IMR-90 (cell line): ENCODE results near the gene LRRC75A. TPM values are rescaled to one million over a fixed set of nuclear protein-coding genes. Genes with fewer than 3 reads are reported as not detected.

Experiments used
- ATAC-seq: fragments of 200-7000 bp; cut with Tn5 transposase; 2 replicates; pipeline ENCODE4 v1.9.1; 2020; ENCODE audit warnings: low read depth, mild to moderate bottlenecking, moderate library complexity
- BruUV-seq: library from RNA; stranded (reverse); fragments of 400-500 nt; replicated peaks from 2 replicates; lab custom pipeline; 2021; lab: Mats Ljungman, UMichigan
- CTCF ChIA-PET: fragments of 300-600 bp; formaldehyde crosslinking; extraction: SDS; loops from one replicate; lab custom pipeline; 2021; ENCODE audit warnings: antibody characterized with exemption; lab: Yijun Ruan, JAX
- POLR2A ChIA-PET: fragments of 300-600 bp; sonication (Branson Sonifier 250); formaldehyde crosslinking; loops from one replicate; lab custom pipeline; 2022; ENCODE audit warnings: antibody characterized with exemption; ENCODE audit not compliant: unreplicated experiment; lab: Charles Lee
- DNase-seq: peaks from one replicate; pipeline ENCODE4 v3.0.0; 2013
- H2AFZ ChIP-seq: replicated peaks from 2 replicates; pipeline ENCODE3; 2013; ENCODE audit warnings: low read length, mild to moderate bottlenecking; ENCODE audit not compliant: poor library complexity
- H2AK5ac ChIP-seq: 2 replicates; pipeline ENCODE4 v1.6.1; 2013; ENCODE audit warnings: low read depth, low read length, inconsistent platforms
- H2AK9ac ChIP-seq: replicated peaks from 2 replicates; pipeline ENCODE3; 2013; ENCODE audit warnings: mild to moderate bottlenecking, low read depth, low read length, moderate library complexity; ENCODE audit not compliant: poor library complexity
- H2BK120ac ChIP-seq: 2 replicates; pipeline ENCODE4 v1.6.1; 2013; ENCODE audit warnings: low read depth, low read length, inconsistent platforms
- H2BK15ac ChIP-seq: 3 replicates; pipeline ENCODE4 v1.6.1; 2013; ENCODE audit warnings: low read depth, low read length, inconsistent platforms
- H2BK20ac ChIP-seq: 2 replicates; pipeline ENCODE4 v1.6.1; 2013; ENCODE audit warnings: low read depth, mild to moderate bottlenecking, inconsistent platforms, low read length, moderate library complexity
- H2BK5ac ChIP-seq: 2 replicates; pipeline ENCODE4 v1.6.1; 2013; ENCODE audit warnings: mild to moderate bottlenecking, low read depth, low read length, inconsistent platforms; ENCODE audit not compliant: poor library complexity, severe bottlenecking
- H3K14ac ChIP-seq: replicated peaks from 2 replicates; pipeline ENCODE4 v1.6.1; 2013; ENCODE audit warnings: low read depth, low read length, inconsistent platforms
- H3K18ac ChIP-seq: 2 replicates; pipeline ENCODE4 v1.6.1; 2013; ENCODE audit warnings: low read depth, low read length, control low read depth
- H3K23ac ChIP-seq: 2 replicates; pipeline ENCODE4 v1.6.1; 2013; ENCODE audit warnings: low read depth, low read length, inconsistent platforms
- H3K27ac ChIP-seq: 2 replicates; pipeline ENCODE4 v1.5.1; 2013; ENCODE audit warnings: mild to moderate bottlenecking, control low read depth, low read length; ENCODE audit not compliant: insufficient read depth
- H3K27me3 ChIP-seq: 2 replicates; pipeline ENCODE4 v1.6.1; 2013; ENCODE audit warnings: low read length; ENCODE audit not compliant: control insufficient read depth, insufficient read depth
- H3K36me3 ChIP-seq: 2 replicates; pipeline ENCODE4 v1.6.1; 2013; ENCODE audit warnings: low read length, mixed read lengths; ENCODE audit not compliant: control insufficient read depth, insufficient read depth
- H3K4ac ChIP-seq: 2 replicates; pipeline ENCODE4 v1.6.1; 2013; ENCODE audit warnings: low read depth, low read length, inconsistent platforms
- H3K4me1 ChIP-seq: 2 replicates; pipeline ENCODE4 v1.6.1; 2013; ENCODE audit warnings: low read length, mixed read lengths; ENCODE audit not compliant: control insufficient read depth, insufficient read depth
- H3K4me2 ChIP-seq: 2 replicates; pipeline ENCODE4 v1.6.1; 2013; ENCODE audit warnings: low read depth, mild to moderate bottlenecking, control low read depth, low read length, moderate library complexity
- H3K4me3 ChIP-seq: 2 replicates; pipeline ENCODE4 v1.5.1; 2013; ENCODE audit warnings: low read depth, mild to moderate bottlenecking, control low read depth, low read length, moderate library complexity; ENCODE audit not compliant: insufficient read depth
- H3K56ac ChIP-seq: 2 replicates; pipeline ENCODE4 v1.6.1; 2013; ENCODE audit warnings: low read length, inconsistent platforms; ENCODE audit not compliant: insufficient read depth; ENCODE audit errors: extremely low read depth
- H3K79me1 ChIP-seq, 2 experiments: 2 replicates each; pipeline ENCODE4 v1.6.1; 2013; ENCODE audit warnings: low read length in 2 of 2, inconsistent platforms in 1 of 2, low read depth in 1 of 2
- H3K9ac ChIP-seq: 2 replicates; pipeline ENCODE4 v1.6.1; 2013; ENCODE audit warnings: low read depth, low read length, control low read depth
- H3K9me1 ChIP-seq: 2 replicates; pipeline ENCODE4 v1.6.1; 2013; ENCODE audit warnings: low read length, inconsistent platforms; ENCODE audit not compliant: insufficient read depth
- H3K9me3 ChIP-seq: 2 replicates; pipeline ENCODE4 v1.6.1; 2013; ENCODE audit warnings: low read length; ENCODE audit not compliant: control insufficient read depth, insufficient read depth
- H4K20me1 ChIP-seq: 2 replicates; pipeline ENCODE4 v1.6.1; 2013; ENCODE audit warnings: low read length, inconsistent platforms; ENCODE audit not compliant: insufficient read depth
- H4K5ac ChIP-seq: 2 replicates; pipeline ENCODE4 v1.6.1; 2013; ENCODE audit warnings: mild to moderate bottlenecking, low read depth, low read length, control low read depth
- H4K8ac ChIP-seq, 2 experiments: 2 replicates each; pipeline ENCODE4 v1.6.1; 2013; ENCODE audit warnings: low read depth in 2 of 2, low read length in 2 of 2, control low read depth in 1 of 2, inconsistent platforms in 1 of 2
- H4K91ac ChIP-seq: 2 replicates; pipeline ENCODE4 v1.6.1; 2013; ENCODE audit warnings: low read depth, low read length, inconsistent platforms; ENCODE audit not compliant: insufficient read depth
- CEBPB ChIP-seq: IDR thresholded peaks from 2 replicates; pipeline ENCODE4 v1.6.1; 2012; ENCODE audit warnings: low read depth, low read length, improper control_type of control experiment
- CHD1 ChIP-seq: IDR thresholded peaks from 2 replicates; pipeline ENCODE4 v1.6.1; 2012; ENCODE audit warnings: low read depth, low read length, improper control_type of control experiment
- MAFK ChIP-seq: IDR thresholded peaks from 2 replicates; pipeline ENCODE4 v1.6.1; 2012; ENCODE audit warnings: low read depth, low read length, improper control_type of control experiment
- MAZ ChIP-seq: IDR thresholded peaks from 2 replicates; pipeline ENCODE4 v1.6.1; 2012; ENCODE audit warnings: low read depth, mild to moderate bottlenecking, low read length, improper control_type of control experiment, moderate library complexity, borderline replicate concordance
- MXI1 ChIP-seq: IDR thresholded peaks from 2 replicates; pipeline ENCODE4 v1.6.1; 2012; ENCODE audit warnings: low read depth, mild to moderate bottlenecking, low read length, moderate library complexity, borderline replicate concordance
- NFE2L2 ChIP-seq: fragments of 150-350 bp; IDR thresholded peaks from 2 replicates; pipeline ENCODE4 v1.6.1; 2016; ENCODE audit warnings: low read depth, mild to moderate bottlenecking, low read length
- RFX5 ChIP-seq: IDR thresholded peaks from 2 replicates; pipeline ENCODE4 v1.8.0; 2012; ENCODE audit warnings: low read depth, mild to moderate bottlenecking, low read length, moderate library complexity
- SMC3 ChIP-seq: fragments of 150-350 bp; IDR thresholded peaks from 2 replicates; pipeline ENCODE4 v1.6.1; 2016; ENCODE audit warnings: low read depth, mild to moderate bottlenecking, antibody characterized with exemption, low read length, moderate library complexity
- WGBS, 2 experiments: methylation state at CpG; one replicate each; pipeline versions ENCODE4 v1.1.5 to v1.1.7; 2013; ENCODE audit warnings: missing lambda C conversion rate in 2 of 2; ENCODE audit not compliant: insufficient read length in 1 of 2; ENCODE audit errors: extremely low coverage in 2 of 2; 5-methylcytosine and 5-hydroxymethylcytosine counted together
- dilution Hi-C: fragments of 300-500 bp; cut with HindIII; formaldehyde crosslinking; loops from one replicate; pipeline ENCODE4 v1.14.3; 2018; ENCODE audit warnings: low sequenced_read_pairs; ENCODE audit not compliant: unreplicated experiment
- in situ Hi-C: fragments of 300-500 bp; cut with MboI; formaldehyde crosslinking; loops from 3 replicates; pipeline ENCODE4 v1.14.3; 2019; ENCODE audit warnings: low sequenced_read_pairs, inconsistent platforms, mixed read lengths
- intact Hi-C: fragments of 100-400 bp; cut with micrococcal nuclease; formaldehyde crosslinking; loops from 2 replicates; pipeline ENCODE4 v1.10.0; 2022
- polyA plus RNA-seq, 3 experiments: library from polyadenylated mRNA; depleted of rRNA; stranded (reverse); fragments of >200 nt; gene quantifications; 2 replicates each; pipeline ENCODE4 v1.2.3, GENCODE V29; 2012; ENCODE audit warnings: low replicate concordance in 1 of 3
- total RNA-seq: library from RNA; depleted of rRNA; stranded (reverse); fragments of >200 nt; gene quantifications from 2 replicates; pipeline ENCODE4 v1.2.3, GENCODE V29; 2012
- TF ChIP-seq, protein P1 (sequence below): fragments of 150-350 bp; IDR thresholded peaks from 2 replicates; pipeline ENCODE4 v1.6.1; 2017; ENCODE audit warnings: mild to moderate bottlenecking, antibody characterized with exemption, low read length, low read depth
- TF ChIP-seq, protein P2 (sequence below): fragments of 150-350 bp; IDR thresholded peaks from 2 replicates; pipeline ENCODE4 v1.6.1; 2016; ENCODE audit warnings: low read depth, mild to moderate bottlenecking, low read length, moderate library complexity, borderline replicate concordance
- TF ChIP-seq, protein P3 (sequence below): conservative IDR thresholded peaks from 2 replicates; pipeline ENCODE4 v1.5.1; 2012; ENCODE audit warnings: mild to moderate bottlenecking, low read depth, low read length, improper control_type of control experiment

Gene LRRC75A
- total and polyA plus RNA-seq, 2 of the 4 experiments (the other 2 are of a cell fraction) = 0.72 to 1.0 TPM

DNA sequence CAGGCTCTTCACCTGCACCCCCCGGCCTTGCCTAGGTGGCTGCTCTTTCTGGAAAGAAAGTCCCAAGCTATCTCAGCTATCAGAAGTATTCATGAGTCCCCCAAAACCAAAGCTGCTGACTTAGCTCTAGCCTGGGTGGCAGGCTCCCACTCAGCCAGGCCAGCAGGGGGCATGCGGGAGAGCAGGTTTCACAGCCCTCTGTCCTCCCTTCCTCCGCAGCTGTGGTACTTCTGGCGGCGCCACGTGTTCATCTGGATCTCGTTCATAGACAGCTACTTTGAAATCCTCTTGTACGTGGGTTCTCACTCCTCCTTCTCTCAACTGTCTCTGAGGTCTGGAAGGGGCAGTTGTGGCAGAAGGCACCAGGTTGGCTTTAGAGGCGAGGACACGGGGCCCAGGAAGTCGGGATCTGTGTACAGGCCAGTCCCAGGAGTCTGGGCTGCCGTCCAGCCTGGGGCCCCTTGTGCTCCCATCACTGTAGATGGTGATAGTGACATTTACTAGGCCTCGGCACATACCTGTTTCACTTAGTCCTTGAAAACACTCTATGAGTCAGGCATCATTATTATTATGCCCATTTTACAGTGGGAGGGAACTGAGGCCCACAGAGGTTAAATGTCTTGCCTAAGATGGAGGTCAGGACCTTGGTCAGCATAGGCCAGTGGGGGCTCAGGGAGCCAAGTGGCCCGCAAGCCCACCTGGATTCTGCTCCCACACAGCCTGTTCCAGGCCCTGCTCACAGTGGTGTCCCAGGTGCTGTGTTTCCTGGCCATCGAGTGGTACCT is 63.7 kb downstream of the LRRC75A start (continued):
- TF ChIP-seq, protein P1, sequence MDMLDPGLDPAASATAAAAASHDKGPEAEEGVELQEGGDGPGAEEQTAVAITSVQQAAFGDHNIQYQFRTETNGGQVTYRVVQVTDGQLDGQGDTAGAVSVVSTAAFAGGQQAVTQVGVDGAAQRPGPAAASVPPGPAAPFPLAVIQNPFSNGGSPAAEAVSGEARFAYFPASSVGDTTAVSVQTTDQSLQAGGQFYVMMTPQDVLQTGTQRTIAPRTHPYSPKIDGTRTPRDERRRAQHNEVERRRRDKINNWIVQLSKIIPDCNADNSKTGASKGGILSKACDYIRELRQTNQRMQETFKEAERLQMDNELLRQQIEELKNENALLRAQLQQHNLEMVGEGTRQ = peak; percentile 57; the same call in 1 of the 2 replicates
- peak; percentile 60 for TF ChIP-seq MAFK
- TF ChIP-seq RFX5 = no peak

DNA sequence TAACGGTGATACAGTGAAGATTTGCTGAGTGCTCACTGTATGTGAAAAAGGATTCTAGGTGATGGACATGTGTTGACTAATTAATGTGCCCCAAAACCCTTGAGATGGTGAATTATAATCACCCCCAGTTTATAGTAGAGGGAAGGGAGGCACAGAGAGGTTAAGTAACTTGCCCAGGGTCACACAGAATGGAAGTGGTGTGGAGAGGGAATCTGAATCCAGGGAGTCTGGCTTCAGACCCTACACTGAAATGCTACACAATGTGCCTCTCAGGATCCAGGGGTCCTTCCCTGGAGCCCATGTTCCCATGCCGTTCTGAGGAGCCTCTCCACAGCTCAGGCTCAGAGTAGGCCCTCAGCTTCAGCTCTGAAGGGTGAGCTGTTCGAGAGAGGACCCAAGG is 65.0 kb downstream of the LRRC75A start:
- no peak overlapping the region for H2AK9ac ChIP-seq
- intact Hi-C loops (no loop called here), in situ Hi-C loops (no loop called here), dilution Hi-C loops (no loop called here)
- H3K14ac ChIP-seq = no peak overlapping the region
- H3K27ac ChIP-seq = no peak overlapping the region
- H2BK20ac ChIP-seq = no peak overlapping the region
- peaks cover 6% of the 10 kb centered on the region; the same call in 1 of the 2 replicates for H3K9me1 ChIP-seq
- H3K4me2 ChIP-seq = no peak overlapping the region
- no peak overlapping the region for H3K4ac ChIP-seq
- no peak overlapping the region for H3K4me3 ChIP-seq
- no TSS peak for BruUV-seq
- no peak overlapping the region for H2AFZ ChIP-seq
- H3K9me3 ChIP-seq = no peaks in the 10 kb centered on the region
- no peak overlapping the region for H4K91ac ChIP-seq
- DNase-seq = no peak
- no peaks in the 10 kb centered on the region for H3K27me3 ChIP-seq
- no peak overlapping the region for H3K18ac ChIP-seq
- ATAC-seq = no peak
- WGBS, 2 experiments = 82% methylated on average over 2 of the region's 3 CpGs; no CpG with 5 or more reads in 1 of the 2 experiments
- no peak overlapping the region for H2BK120ac ChIP-seq
- H2BK15ac ChIP-seq = no peak overlapping the region
- no peak overlapping the region for H2BK5ac ChIP-seq
- ChIA-PET POLR2A (interaction anchor here (1.0 kb wide), 1 partner anchor 11 kb away, joined by 3 read pairs; no protein-coding TSS in a partner anchor), CTCF (interaction anchor here (1.8 to 2.1 kb wide), 2 partner anchors 8 to 12 kb away, joined by 4 to 5 read pairs; no protein-coding TSS in a partner anchor)
- no peak overlapping the region for H3K23ac ChIP-seq
- no peak overlapping the region for H3K9ac ChIP-seq
- no peaks in the 10 kb centered on the region; the same call in 1 of the 2 replicates for H4K20me1 ChIP-seq
- H4K8ac ChIP-seq = no peak overlapping the region
- H3K56ac ChIP-seq = no peak overlapping the region
- no peak overlapping the region for H2AK5ac ChIP-seq
- H3K36me3 ChIP-seq = peaks cover 14% of the 10 kb centered on the region; the same call in 1 of the 2 replicates
- no peak overlapping the region for H4K5ac ChIP-seq
- H3K4me1 ChIP-seq = peaks cover 6% of the 10 kb centered on the region
- peaks cover 0 to 35% of the 10 kb centered on the region in 2 experiments; a peak in 2 of 4 replicates for H3K79me1 ChIP-seq
- TF ChIP-seq, protein P2, sequence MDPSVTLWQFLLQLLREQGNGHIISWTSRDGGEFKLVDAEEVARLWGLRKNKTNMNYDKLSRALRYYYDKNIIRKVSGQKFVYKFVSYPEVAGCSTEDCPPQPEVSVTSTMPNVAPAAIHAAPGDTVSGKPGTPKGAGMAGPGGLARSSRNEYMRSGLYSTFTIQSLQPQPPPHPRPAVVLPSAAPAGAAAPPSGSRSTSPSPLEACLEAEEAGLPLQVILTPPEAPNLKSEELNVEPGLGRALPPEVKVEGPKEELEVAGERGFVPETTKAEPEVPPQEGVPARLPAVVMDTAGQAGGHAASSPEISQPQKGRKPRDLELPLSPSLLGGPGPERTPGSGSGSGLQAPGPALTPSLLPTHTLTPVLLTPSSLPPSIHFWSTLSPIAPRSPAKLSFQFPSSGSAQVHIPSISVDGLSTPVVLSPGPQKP = no peak
- TF ChIP-seq CHD1 (no peak), CEBPB (no peak), MAFK (no peak), SMC3 (no peak), NFE2L2 (no peak), MAZ (no peak), MXI1 (no peak)
- TF ChIP-seq, protein P3, sequence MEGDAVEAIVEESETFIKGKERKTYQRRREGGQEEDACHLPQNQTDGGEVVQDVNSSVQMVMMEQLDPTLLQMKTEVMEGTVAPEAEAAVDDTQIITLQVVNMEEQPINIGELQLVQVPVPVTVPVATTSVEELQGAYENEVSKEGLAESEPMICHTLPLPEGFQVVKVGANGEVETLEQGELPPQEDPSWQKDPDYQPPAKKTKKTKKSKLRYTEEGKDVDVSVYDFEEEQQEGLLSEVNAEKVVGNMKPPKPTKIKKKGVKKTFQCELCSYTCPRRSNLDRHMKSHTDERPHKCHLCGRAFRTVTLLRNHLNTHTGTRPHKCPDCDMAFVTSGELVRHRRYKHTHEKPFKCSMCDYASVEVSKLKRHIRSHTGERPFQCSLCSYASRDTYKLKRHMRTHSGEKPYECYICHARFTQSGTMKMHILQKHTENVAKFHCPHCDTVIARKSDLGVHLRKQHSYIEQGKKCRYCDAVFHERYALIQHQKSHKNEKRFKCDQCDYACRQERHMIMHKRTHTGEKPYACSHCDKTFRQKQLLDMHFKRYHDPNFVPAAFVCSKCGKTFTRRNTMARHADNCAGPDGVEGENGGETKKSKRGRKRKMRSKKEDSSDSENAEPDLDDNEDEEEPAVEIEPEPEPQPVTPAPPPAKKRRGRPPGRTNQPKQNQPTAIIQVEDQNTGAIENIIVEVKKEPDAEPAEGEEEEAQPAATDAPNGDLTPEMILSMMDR = no peak
